ENCODE results near the gene FNIP2. TPM values are rescaled to one million over a fixed set of nuclear protein-coding genes. Genes with fewer than 3 reads are reported as not detected.

The FNIP2 gene
- total RNA-seq, 1 experiment from 2014 or later: 10.3 TPM

GRCh38 chr4:158835226-158836001 is 66.6 kb downstream of the FNIP2 start:
- DNase-seq (ENCODE audit: low read depth): no peak

- no peak for DNase-seq (ENCODE audit: low read depth)
Observed at GRCh38 chr4:158836002-158836369, 67.2 kb downstream of the FNIP2 start.

GRCh38 chr4:158836828-158837449 is 68.1 kb downstream of the FNIP2 start:
- DNase-seq (ENCODE audit: low read depth): no peak

GRCh38 chr4:158837527-158838141 is 68.8 kb downstream of the FNIP2 start:
- DNase-seq (ENCODE audit: low read depth): no peak

- no peak for DNase-seq (ENCODE audit: low read depth)
Observed at GRCh38 chr4:158840131-158840530, 71.3 kb downstream of the FNIP2 start.

GRCh38 chr4:158841540-158841939 is 72.7 kb downstream of the FNIP2 start:
- no peak for DNase-seq (ENCODE audit: low read depth)

- DNase-seq (ENCODE audit: low read depth): no peak
Observed at GRCh38 chr4:158845311-158846041, 76.7 kb downstream of the FNIP2 start.

GRCh38 chr4:158847535-158847934 is 78.7 kb downstream of the FNIP2 start:
- no peak for DNase-seq (ENCODE audit: low read depth)

GRCh38 chr4:158849681-158850080 is 80.9 kb downstream of the FNIP2 start:
- DNase-seq (ENCODE audit: low read depth): no peak

- DNase-seq (ENCODE audit: low read depth): no peak
Observed at GRCh38 chr4:158850371-158850770, 81.5 kb downstream of the FNIP2 start.

- peak; percentile 24 for DNase-seq (ENCODE audit: low read depth)
Observed at GRCh38 chr4:158850800-158851644, 82.2 kb downstream of the FNIP2 start.

GRCh38 chr4:158854236-158854635 is 85.4 kb downstream of the FNIP2 start:
- DNase-seq (ENCODE audit: low read depth): no peak

GRCh38 chr4:158856852-158857251 is 88.0 kb downstream of the FNIP2 start:
- peak; percentile 29 for DNase-seq (ENCODE audit: low read depth)

- no peak for DNase-seq (ENCODE audit: low read depth)
Observed at GRCh38 chr4:158857951-158858350, 89.1 kb downstream of the FNIP2 start.

- DNase-seq (ENCODE audit: low read depth): peak; percentile 43
Observed at GRCh38 chr4:158858410-158859199, 89.8 kb downstream of the FNIP2 start.

GRCh38 chr4:158859661-158860060 is 90.8 kb downstream of the FNIP2 start:
- DNase-seq (ENCODE audit: low read depth): no peak

GRCh38 chr4:158860856-158861255 is 92.0 kb downstream of the FNIP2 start:
- DNase-seq (ENCODE audit: low read depth): no peak

GRCh38 chr4:158861281-158861680 is 92.5 kb downstream of the FNIP2 start:
- no peak for DNase-seq (ENCODE audit: low read depth)

- no peak for DNase-seq (ENCODE audit: low read depth)
Observed at GRCh38 chr4:158861766-158862165, 92.9 kb downstream of the FNIP2 start.

GRCh38 chr4:158863296-158863695 is 94.5 kb downstream of the FNIP2 start:
- DNase-seq (ENCODE audit: low read depth): no peak

Measured in HT1080 (cell line).